ENCODE results near the gene FAM83F.

DNA sequence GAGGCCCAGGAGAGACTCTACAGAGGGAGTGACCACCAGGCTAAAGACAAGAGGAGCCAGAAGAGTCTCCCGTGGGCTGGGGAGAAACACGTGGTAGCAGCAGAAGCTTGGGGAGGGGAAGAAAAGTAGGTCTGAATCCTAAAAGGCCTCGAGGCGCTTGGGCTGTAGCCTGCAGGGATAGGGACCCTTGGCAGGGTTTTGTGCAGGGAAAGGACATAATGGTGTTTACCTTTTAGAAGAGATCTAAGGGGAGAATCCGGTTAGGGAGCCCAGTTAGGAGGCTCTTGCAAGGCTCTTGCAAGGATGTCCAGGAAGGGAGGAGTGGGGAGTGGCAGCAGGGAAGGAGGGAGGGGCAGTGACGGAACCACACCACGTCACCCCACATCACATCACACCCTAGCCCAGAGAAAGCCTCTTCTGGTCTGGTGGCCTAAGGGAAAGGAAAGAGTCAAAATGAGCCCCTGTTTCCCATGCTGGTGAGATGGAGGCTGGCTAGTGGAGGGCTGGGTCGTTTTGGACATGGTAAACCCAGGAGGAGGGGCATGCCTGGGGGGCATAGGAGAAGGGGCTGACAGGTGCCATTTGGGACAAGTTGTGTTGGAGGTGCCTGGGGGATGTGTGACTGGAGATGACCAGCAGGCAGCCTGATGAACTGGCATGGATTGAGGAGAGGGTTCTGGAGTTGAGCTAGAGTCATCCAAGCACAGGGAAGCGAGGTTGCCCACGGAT is 6.2 kb upstream of the FAM83F start:
- TF ChIP-seq, protein P1, sequence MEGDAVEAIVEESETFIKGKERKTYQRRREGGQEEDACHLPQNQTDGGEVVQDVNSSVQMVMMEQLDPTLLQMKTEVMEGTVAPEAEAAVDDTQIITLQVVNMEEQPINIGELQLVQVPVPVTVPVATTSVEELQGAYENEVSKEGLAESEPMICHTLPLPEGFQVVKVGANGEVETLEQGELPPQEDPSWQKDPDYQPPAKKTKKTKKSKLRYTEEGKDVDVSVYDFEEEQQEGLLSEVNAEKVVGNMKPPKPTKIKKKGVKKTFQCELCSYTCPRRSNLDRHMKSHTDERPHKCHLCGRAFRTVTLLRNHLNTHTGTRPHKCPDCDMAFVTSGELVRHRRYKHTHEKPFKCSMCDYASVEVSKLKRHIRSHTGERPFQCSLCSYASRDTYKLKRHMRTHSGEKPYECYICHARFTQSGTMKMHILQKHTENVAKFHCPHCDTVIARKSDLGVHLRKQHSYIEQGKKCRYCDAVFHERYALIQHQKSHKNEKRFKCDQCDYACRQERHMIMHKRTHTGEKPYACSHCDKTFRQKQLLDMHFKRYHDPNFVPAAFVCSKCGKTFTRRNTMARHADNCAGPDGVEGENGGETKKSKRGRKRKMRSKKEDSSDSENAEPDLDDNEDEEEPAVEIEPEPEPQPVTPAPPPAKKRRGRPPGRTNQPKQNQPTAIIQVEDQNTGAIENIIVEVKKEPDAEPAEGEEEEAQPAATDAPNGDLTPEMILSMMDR (IDR thresholded peaks at IDR 0.05) = no peak
- TF ChIP-seq, protein P2, sequence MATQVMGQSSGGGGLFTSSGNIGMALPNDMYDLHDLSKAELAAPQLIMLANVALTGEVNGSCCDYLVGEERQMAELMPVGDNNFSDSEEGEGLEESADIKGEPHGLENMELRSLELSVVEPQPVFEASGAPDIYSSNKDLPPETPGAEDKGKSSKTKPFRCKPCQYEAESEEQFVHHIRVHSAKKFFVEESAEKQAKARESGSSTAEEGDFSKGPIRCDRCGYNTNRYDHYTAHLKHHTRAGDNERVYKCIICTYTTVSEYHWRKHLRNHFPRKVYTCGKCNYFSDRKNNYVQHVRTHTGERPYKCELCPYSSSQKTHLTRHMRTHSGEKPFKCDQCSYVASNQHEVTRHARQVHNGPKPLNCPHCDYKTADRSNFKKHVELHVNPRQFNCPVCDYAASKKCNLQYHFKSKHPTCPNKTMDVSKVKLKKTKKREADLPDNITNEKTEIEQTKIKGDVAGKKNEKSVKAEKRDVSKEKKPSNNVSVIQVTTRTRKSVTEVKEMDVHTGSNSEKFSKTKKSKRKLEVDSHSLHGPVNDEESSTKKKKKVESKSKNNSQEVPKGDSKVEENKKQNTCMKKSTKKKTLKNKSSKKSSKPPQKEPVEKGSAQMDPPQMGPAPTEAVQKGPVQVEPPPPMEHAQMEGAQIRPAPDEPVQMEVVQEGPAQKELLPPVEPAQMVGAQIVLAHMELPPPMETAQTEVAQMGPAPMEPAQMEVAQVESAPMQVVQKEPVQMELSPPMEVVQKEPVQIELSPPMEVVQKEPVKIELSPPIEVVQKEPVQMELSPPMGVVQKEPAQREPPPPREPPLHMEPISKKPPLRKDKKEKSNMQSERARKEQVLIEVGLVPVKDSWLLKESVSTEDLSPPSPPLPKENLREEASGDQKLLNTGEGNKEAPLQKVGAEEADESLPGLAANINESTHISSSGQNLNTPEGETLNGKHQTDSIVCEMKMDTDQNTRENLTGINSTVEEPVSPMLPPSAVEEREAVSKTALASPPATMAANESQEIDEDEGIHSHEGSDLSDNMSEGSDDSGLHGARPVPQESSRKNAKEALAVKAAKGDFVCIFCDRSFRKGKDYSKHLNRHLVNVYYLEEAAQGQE (IDR thresholded peaks at IDR 0.05) = no peak
- TF ChIP-seq, protein P3, sequence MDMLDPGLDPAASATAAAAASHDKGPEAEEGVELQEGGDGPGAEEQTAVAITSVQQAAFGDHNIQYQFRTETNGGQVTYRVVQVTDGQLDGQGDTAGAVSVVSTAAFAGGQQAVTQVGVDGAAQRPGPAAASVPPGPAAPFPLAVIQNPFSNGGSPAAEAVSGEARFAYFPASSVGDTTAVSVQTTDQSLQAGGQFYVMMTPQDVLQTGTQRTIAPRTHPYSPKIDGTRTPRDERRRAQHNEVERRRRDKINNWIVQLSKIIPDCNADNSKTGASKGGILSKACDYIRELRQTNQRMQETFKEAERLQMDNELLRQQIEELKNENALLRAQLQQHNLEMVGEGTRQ (IDR thresholded peaks at IDR 0.05) = no peak
- no peak for TF ChIP-seq NR3C1 (IDR thresholded peaks at IDR 0.05)
- TF ChIP-seq, protein P4, sequence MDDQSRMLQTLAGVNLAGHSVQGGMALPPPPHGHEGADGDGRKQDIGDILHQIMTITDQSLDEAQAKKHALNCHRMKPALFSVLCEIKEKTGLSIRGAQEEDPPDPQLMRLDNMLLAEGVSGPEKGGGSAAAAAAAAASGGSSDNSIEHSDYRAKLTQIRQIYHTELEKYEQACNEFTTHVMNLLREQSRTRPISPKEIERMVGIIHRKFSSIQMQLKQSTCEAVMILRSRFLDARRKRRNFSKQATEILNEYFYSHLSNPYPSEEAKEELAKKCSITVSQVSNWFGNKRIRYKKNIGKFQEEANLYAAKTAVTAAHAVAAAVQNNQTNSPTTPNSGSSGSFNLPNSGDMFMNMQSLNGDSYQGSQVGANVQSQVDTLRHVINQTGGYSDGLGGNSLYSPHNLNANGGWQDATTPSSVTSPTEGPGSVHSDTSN (IDR thresholded peaks at IDR 0.05) = no peak
- no peak for TF ChIP-seq POLR2AphosphoS2 (conservative IDR thresholded peaks at IDR 0.05; ENCODE audit: low read length)
- TF ChIP-seq RNF2 (IDR thresholded peaks at IDR 0.05; ENCODE audit: borderline replicate concordance, low read depth) = no peak
- TF ChIP-seq MAFK (IDR thresholded peaks at IDR 0.05; ENCODE audit: partially characterized antibody) = no peak
- TF ChIP-seq, protein P5, sequence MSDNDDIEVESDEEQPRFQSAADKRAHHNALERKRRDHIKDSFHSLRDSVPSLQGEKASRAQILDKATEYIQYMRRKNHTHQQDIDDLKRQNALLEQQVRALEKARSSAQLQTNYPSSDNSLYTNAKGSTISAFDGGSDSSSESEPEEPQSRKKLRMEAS (IDR thresholded peaks at IDR 0.05) = no peak
- no peak for TF ChIP-seq EP300 (IDR thresholded peaks at IDR 0.05)
- no peak for TF ChIP-seq NFE2L2 (conservative IDR thresholded peaks at IDR 0.05; ENCODE audit: low read length)
